ENCODE measurements around the gene NGLY1. TPM values are rescaled to one million over a fixed set of nuclear protein-coding genes. Genes with fewer than 3 reads are reported as not detected.

Gene NGLY1
- total RNA-seq, 1 experiment from 2014 or later = 27.0 TPM

GRCh38 chr3:25747033-25747432 lies 36.2 kb downstream of the NGLY1 start:
- Histone ChIP-seq H3K27me3 (ENCODE audit: insufficient read depth, low read length) (no peaks in the 10 kb centered on the region), H3K14ac (ENCODE audit: insufficient read depth, low read length) (no peak overlapping the region), H2BK15ac (ENCODE audit: low read depth, low read length) (no peak overlapping the region), H2BK120ac (ENCODE audit: low read depth, low read length, poor library complexity, severe bottlenecking) (no peak overlapping the region), H3K4me1 (ENCODE audit: insufficient read depth, low read length) (no peaks in the 10 kb centered on the region; the same call in 1 of the 2 replicates), H3K79me2 (ENCODE audit: insufficient read depth, low read length) (no peaks in the 10 kb centered on the region), H3K79me1 (ENCODE audit: insufficient read depth, low read depth, low read length, poor library complexity, severe bottlenecking) (no peaks in the 10 kb centered on the region), H3K9me3 (ENCODE audit: control insufficient read depth, low read depth, low read length) (no peaks in the 10 kb centered on the region), H4K8ac (replicated peaks; ENCODE audit: insufficient read length, low read depth, low read length) (no peak overlapping the region), H3K4ac (ENCODE audit: low read depth, low read length) (no peak overlapping the region), H4K20me1 (ENCODE audit: control insufficient read depth, insufficient read depth, insufficient read length) (no peaks in the 10 kb centered on the region), H3K23ac (ENCODE audit: insufficient read length, low read depth, low read length) (no peak overlapping the region), H3K9ac (ENCODE audit: extremely low read depth, insufficient read length, low read length) (no peak overlapping the region), H4K91ac (ENCODE audit: insufficient read length, low read depth, low read length) (no peak overlapping the region), H3K56ac (ENCODE audit: insufficient read length, low read depth, low read length) (no peak overlapping the region), H2AK5ac (ENCODE audit: insufficient read length, low read length) (no peak overlapping the region), H2BK12ac (ENCODE audit: insufficient read length, low read depth, low read length) (no peak overlapping the region), H3T11ph (ENCODE audit: low read length) (no peak overlapping the region), H2BK5ac (ENCODE audit: insufficient read length, low read length) (no peak overlapping the region), H2BK20ac (ENCODE audit: low read depth, low read length, poor library complexity, severe bottlenecking) (no peak overlapping the region), H3K23me2 (ENCODE audit: insufficient read length, low read depth, low read length, poor library complexity, severe bottlenecking) (no peaks in the 10 kb centered on the region), H2AFZ (ENCODE audit: low read length) (no peak overlapping the region), H3K4me2 (ENCODE audit: insufficient read depth, insufficient read length, low read length) (no peak overlapping the region), H3K27ac (ENCODE audit: insufficient read length, low read depth, low read length) (no peak overlapping the region), H3K18ac (ENCODE audit: insufficient read length, low read depth, low read length) (no peak overlapping the region), H4K5ac (ENCODE audit: insufficient read length, low read depth, low read length) (no peak overlapping the region)
- DNase-seq = no peak
- H3K9me3 Mint-ChIP-seq = no peaks in the 10 kb centered on the region; a peak in 1 of 5 replicates
- H3K4me1 Mint-ChIP-seq = peaks cover 26 to 31% of the 10 kb centered on the region in 2 experiments
- no peak overlapping the region for H3K4me3 Mint-ChIP-seq
- no peaks in the 10 kb centered on the region for H3K27me3 Mint-ChIP-seq (ENCODE audit: low read depth)
- H3K27ac Mint-ChIP-seq = no peak overlapping the region
- H3K36me3 Mint-ChIP-seq (ENCODE audit: insufficient read depth in 1 of 3, low read depth in 3 of 3) = peaks cover 22 to 36% (median 24%) of the 10 kb centered on the region in 3 experiments
- no peak for TF ChIP-seq CTCF (conservative IDR thresholded peaks at IDR 0.05)
